GM21576 (cell line): ENCODE results near the gene SURF1.
A peak's percentile ranks its signal among the peaks of the same experiment; 100 is the strongest.
"Not testable (repeated sequence)": the region's sequence is repeated elsewhere in the genome, so short reads cannot be mapped to it uniquely, and the experiment has no call there.

ENCODE experiments used
- ATAC-seq: cut with Tn5 transposase; IDR thresholded peaks from one replicate; pipeline ENCODE4 v1.9.1; 2021; ENCODE audit warnings: mild to moderate bottlenecking, moderate library complexity; ENCODE audit not compliant: unreplicated experiment

Gene SURF1

GRCh38 chr9:133384736-133385321 is 28.5 kb upstream of the SURF1 start:
- no peak for ATAC-seq

- ATAC-seq = no peak
Measured at GRCh38 chr9:133383438-133383837, 27.2 kb upstream of the SURF1 start.

GRCh38 chr9:133382507-133383141 is 26.3 kb upstream of the SURF1 start:
- ATAC-seq = no peak

- no peak for ATAC-seq
Measured at GRCh38 chr9:133380734-133381133, 24.4 kb upstream of the SURF1 start.

GRCh38 chr9:133379153-133380086 is 23.1 kb upstream of the SURF1 start:
- ATAC-seq = no peak

GRCh38 chr9:133378408-133378962 is 22.2 kb upstream of the SURF1 start:
- no peak for ATAC-seq

GRCh38 chr9:133377721-133378216 is 21.5 kb upstream of the SURF1 start:
- no peak for ATAC-seq

- not testable (repeated sequence) for ATAC-seq
Measured at GRCh38 chr9:133377280-133377679, 21.0 kb upstream of the SURF1 start.

GRCh38 chr9:133375724-133376654 is 19.7 kb upstream of the SURF1 start, which contains the start of the genes STKLD1 and SURF4:
Gene STKLD1, plus strand, starts transcription at chr9:133376366. Its CDS starts 108 bp downstream, at chr9:133376474.
Gene SURF4, minus strand, starts transcription at chr9:133376060. Its CDS starts 91 bp downstream, at chr9:133375969.
- ATAC-seq = peak; percentile 87

- peak; percentile 10 for ATAC-seq
Measured at GRCh38 chr9:133375116-133375723, 18.9 kb upstream of the SURF1 start.

GRCh38 chr9:133374612-133375115 is 18.4 kb upstream of the SURF1 start:
- ATAC-seq = no peak

GRCh38 chr9:133372144-133372543 is 15.9 kb upstream of the SURF1 start:
- ATAC-seq = no peak

GRCh38 chr9:133371261-133371711 is 15.0 kb upstream of the SURF1 start:
- no peak for ATAC-seq

- ATAC-seq = no peak
Measured at GRCh38 chr9:133370685-133371084, 14.4 kb upstream of the SURF1 start.

GRCh38 chr9:133369933-133370332 is 13.6 kb upstream of the SURF1 start:
- ATAC-seq = no peak

- ATAC-seq = no peak
Measured at GRCh38 chr9:133369422-133369821, 13.1 kb upstream of the SURF1 start.

- no peak for ATAC-seq
Measured at GRCh38 chr9:133368249-133368881, 12.1 kb upstream of the SURF1 start.

GRCh38 chr9:133367778-133368177 is 11.5 kb upstream of the SURF1 start:
- no peak for ATAC-seq

GRCh38 chr9:133367221-133367620 is 10.9 kb upstream of the SURF1 start:
- no peak for ATAC-seq
